Prostate gland (tissue), 2 donors: Measurements from ENCODE around the gene SPTAN1. TPM values are rescaled to one million over a fixed set of nuclear protein-coding genes. Genes with fewer than 3 reads are reported as not detected.
A peak's percentile ranks its signal among the peaks of the same experiment; 100 is the strongest.

Source experiments
- DNase-seq: peaks from one replicate; pipeline ENCODE4 v3.0.0-alpha.2; 2019; ENCODE audit warnings: low spot score
- H3K27ac ChIP-seq, 2 donors: fragments of 200-600 bp; sonication (generic); 2 replicates each; pipeline ENCODE4 v1.5.1; 2017 to 2019
- H3K27me3 ChIP-seq: fragments of 200-600 bp; sonication (generic); replicated peaks from 2 replicates; pipeline ENCODE4 v1.5.1; 2019; ENCODE audit not compliant: insufficient read depth
- H3K36me3 ChIP-seq, 2 donors: fragments of 200-600 bp; sonication (generic); 1 replicate in 1 of 2; 2 replicates in 1 of 2; pipeline versions ENCODE4 v1.5.1 to v1.8.1; 2017 to 2019
- H3K4me1 ChIP-seq: fragments of 200-600 bp; sonication (generic); replicated peaks from 2 replicates; pipeline ENCODE4 v1.5.1; 2019
- H3K4me3 ChIP-seq, 2 donors: fragments of 200-600 bp; sonication (generic); 2 replicates each; pipeline ENCODE4 v1.5.1; 2017 to 2019
- H3K9me3 ChIP-seq: fragments of 200-600 bp; sonication (generic); 2 replicates; pipeline ENCODE4 v1.5.1; 2017
- CTCF ChIP-seq, 4 experiments: fragments of 200-600 bp in 2 of 4; fragments of 450-650 bp in 2 of 4; sonication (generic) in 2 of 4; IDR thresholded peaks; 1 replicate in 3 of 4; 2 replicates in 1 of 4; pipeline ENCODE4 v1.5.1; 2016 to 2019; ENCODE audit warnings: antibody characterized with exemption in 4 of 4, mild to moderate bottlenecking in 2 of 4, moderate library complexity in 2 of 4
- POLR2A ChIP-seq: fragments of 450-650 bp; IDR thresholded peaks from one replicate; pipeline ENCODE4 v1.6.1; 2016; ENCODE audit warnings: antibody characterized with exemption, mild to moderate bottlenecking
- POLR2AphosphoS5 ChIP-seq: sonication (generic); formaldehyde crosslinking; IDR thresholded peaks from one replicate; pipeline ENCODE4 v1.6.1; 2017; ENCODE audit warnings: antibody characterized with exemption
- WGBS: methylation state at CpG from one replicate; pipeline ENCODE4 v1.1.5; 2018; 5-methylcytosine and 5-hydroxymethylcytosine counted together
- intact Hi-C: fragments of 100-400 bp; cut with DNase I; formaldehyde crosslinking; loops from one replicate; pipeline ENCODE4 v1.14.2; 2022
- total RNA-seq, 2 donors: library from RNA; depleted of rRNA; stranded (reverse); fragments of >200 nt; gene quantifications; one replicate each; pipeline ENCODE4 v1.1.0, GENCODE V29; 2016

Gene SPTAN1
- total RNA-seq, 2 donors from 2014 or later, result 130 to 472 TPM

DNA sequence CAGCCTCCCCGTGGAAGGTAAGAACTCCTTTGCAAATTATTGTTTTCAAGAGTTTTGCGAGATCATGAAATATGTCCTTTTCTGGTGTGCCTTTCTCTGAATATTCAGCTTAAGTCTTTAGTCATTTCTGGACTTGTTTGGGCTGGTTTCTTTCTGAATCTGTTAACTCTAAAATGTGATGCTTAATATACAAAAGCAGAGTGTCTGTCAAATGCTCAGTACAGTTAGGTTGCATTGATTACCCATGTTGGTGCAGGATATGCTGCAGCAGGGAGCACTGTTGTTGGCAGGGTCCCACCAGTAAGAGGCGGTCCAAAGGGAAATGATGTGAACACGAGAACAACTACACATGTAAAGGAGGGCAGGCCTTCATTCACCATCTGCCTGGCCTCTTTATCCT, 47.7 kb downstream of the SPTAN1 start:
- Histone ChIP-seq H3K4me3 (no peak overlapping the region), H3K27ac (no peak overlapping the region), H3K27me3 (no peaks in the 10 kb centered on the region), H3K4me1 (no peaks in the 10 kb centered on the region), H3K36me3 (peaks cover 5 to 27% of the 10 kb centered on the region in 2 donors), H3K9me3 (no peaks in the 10 kb centered on the region)
- no peak for DNase-seq
- intact Hi-C loops, result loop anchor here (10.0 kb wide), 1 partner anchor 45 kb away; the partner anchor contains the start of gene SPTAN1
- 48% methylated on average over 4 of the region's 4 CpGs for WGBS
- no peak for TF ChIP-seq CTCF (IDR thresholded peaks at IDR 0.05)
- no peak for TF ChIP-seq POLR2AphosphoS5
- no peak for TF ChIP-seq POLR2A

GRCh38 chr9:128603697-128604096, 51.3 kb downstream of the SPTAN1 start:
- H3K36me3 ChIP-seq, result peaks cover 5 to 18% of the 10 kb centered on the region in 2 donors
- H3K4me3 ChIP-seq, result no peak overlapping the region
- 89% methylated on average over 8 of the region's 8 CpGs for WGBS
- intact Hi-C loops, result loop anchor here (10.0 kb wide), 1 partner anchor 49 kb away; the partner anchor contains the start of gene SPTAN1
- no peak overlapping the region for H3K27ac ChIP-seq
- peaks cover 11% of the 10 kb centered on the region for H3K4me1 ChIP-seq
- no peaks in the 10 kb centered on the region for H3K9me3 ChIP-seq
- TF ChIP-seq POLR2AphosphoS5, result no peak
- no peak for TF ChIP-seq POLR2A
- no peak for TF ChIP-seq CTCF (IDR thresholded peaks at IDR 0.05)
- DNase-seq, result no peak
- no peaks in the 10 kb centered on the region for H3K27me3 ChIP-seq

DNA sequence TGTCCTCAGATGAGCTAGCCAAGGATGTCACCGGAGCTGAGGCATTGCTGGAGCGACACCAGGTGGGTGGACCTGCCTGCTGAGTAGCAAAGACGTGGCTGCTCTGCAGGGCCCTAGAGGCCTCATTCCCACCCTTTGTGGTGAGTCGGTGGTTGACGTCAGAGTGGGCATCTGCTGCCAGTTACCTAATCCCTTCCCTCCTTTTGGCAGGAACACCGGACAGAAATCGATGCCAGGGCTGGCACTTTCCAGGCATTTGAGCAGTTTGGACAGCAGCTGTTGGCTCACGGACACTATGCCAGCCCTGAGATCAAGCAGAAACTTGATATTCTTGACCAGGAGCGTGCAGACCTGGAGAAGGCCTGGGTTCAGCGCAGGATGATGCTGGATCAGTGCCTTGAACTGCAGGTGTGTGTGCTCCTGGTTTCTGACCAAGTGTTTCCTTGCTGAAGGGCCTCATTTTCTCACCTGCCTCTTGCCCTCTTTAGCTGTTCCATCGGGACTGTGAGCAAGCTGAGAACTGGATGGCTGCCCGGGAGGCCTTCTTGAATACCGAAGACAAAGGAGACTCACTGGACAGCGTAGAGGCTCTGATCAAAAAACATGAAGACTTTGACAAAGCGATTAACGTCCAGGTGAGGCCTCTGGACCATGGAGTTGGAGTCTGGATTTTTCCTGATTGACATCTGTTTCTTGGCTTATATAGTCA, 55.4 kb downstream of the SPTAN1 start:
- Histone ChIP-seq H3K9me3 (no peaks in the 10 kb centered on the region), H3K4me3 (no peak overlapping the region), H3K4me1 (peaks cover 12% of the 10 kb centered on the region), H3K27me3 (no peaks in the 10 kb centered on the region), H3K27ac (peak overlapping the region; percentile 74 to 78), H3K36me3 (peaks cover 18 to 29% of the 10 kb centered on the region in 2 donors)
- 27% methylated on average over 16 of the region's 16 CpGs for WGBS
- DNase-seq, result peak; percentile 95
- TF ChIP-seq CTCF (IDR thresholded peaks at IDR 0.05) (peak in 2 of 4 experiments; percentile 29 to 35), POLR2AphosphoS5 (peak; percentile 93), POLR2A (no peak)
- intact Hi-C loops, result loop anchor here (10.0 kb wide), 1 partner anchor 53 kb away; the partner anchor contains the start of gene SPTAN1

DNA sequence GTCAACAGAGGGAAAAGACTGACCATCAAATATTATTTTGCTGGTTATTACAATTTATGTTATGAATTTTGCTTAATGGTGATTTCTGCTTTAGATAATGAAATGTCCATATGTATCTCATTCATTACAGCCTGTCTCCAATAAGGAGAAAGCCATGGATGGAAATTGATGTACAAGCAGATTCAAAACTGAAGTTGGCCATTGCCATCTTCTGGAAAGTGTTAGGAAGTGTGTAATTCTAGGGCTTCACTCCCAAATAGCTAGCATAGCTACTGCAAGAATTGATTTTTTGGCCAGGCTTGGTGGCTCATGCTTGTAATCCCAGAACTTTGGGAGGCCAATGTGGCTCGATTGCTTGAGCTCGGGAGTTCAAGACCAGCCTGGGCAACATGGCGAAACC, 58.5 kb downstream of the SPTAN1 start:
- WGBS, result 86% methylated on average over 3 of the region's 3 CpGs
- no peak for DNase-seq
- Histone ChIP-seq H3K27ac (no peak overlapping the region), H3K4me1 (peaks cover 12% of the 10 kb centered on the region), H3K27me3 (no peaks in the 10 kb centered on the region), H3K9me3 (no peaks in the 10 kb centered on the region), H3K4me3 (no peak overlapping the region), H3K36me3 (peaks cover 25 to 37% of the 10 kb centered on the region in 2 donors)
- intact Hi-C loops, result no loop called here
- TF ChIP-seq CTCF (IDR thresholded peaks at IDR 0.05) (no peak), POLR2A (no peak), POLR2AphosphoS5 (no peak)
